Chondrocyte (in vitro differentiated cells): ENCODE data around the gene MS4A8. TPM values are rescaled to one million over a fixed set of nuclear protein-coding genes. Genes with fewer than 3 reads are reported as not detected.

Experiments used
- DNase-seq: peaks from one replicate; pipeline ENCODE4 v3.0.0; 2021; ENCODE audit warnings: mixed read lengths, low spot score
- H3K27ac Mint-ChIP-seq: one replicate; pipeline ENCODE4 v1.8.0; 2021; ENCODE audit warnings: mild to moderate bottlenecking, moderate library complexity, mixed read lengths; ENCODE audit not compliant: unreplicated experiment
- H3K27me3 Mint-ChIP-seq: 2 replicates; pipeline ENCODE4 v1.8.0; 2021; ENCODE audit warnings: low read depth, mixed read lengths
- H3K36me3 Mint-ChIP-seq: 2 replicates; pipeline ENCODE4 v1.8.0; 2021; ENCODE audit warnings: low read depth, mixed read lengths
- H3K4me1 Mint-ChIP-seq: 2 replicates; pipeline ENCODE4 v1.8.0; 2021; ENCODE audit warnings: low read depth, mild to moderate bottlenecking, mixed read lengths
- H3K4me3 Mint-ChIP-seq: one replicate; pipeline ENCODE4 v1.8.0; 2021; ENCODE audit warnings: mild to moderate bottlenecking, moderate library complexity, mixed read lengths; ENCODE audit not compliant: unreplicated experiment
- H3K9me3 Mint-ChIP-seq: 2 replicates; pipeline ENCODE4 v1.8.0; 2021; ENCODE audit warnings: low read depth, mixed read lengths
- total RNA-seq: library from RNA; stranded (reverse); gene quantifications from 3 replicates; pipeline ENCODE4 v1.2.1, GENCODE V29; 2021
- TF ChIP-seq, protein P1 (sequence below): fragments of 200-600 bp; sonication (generic); IDR thresholded peaks from 2 replicates; pipeline ENCODE4 v1.5.0; 2021; ENCODE audit warnings: antibody characterized with exemption, mild to moderate bottlenecking, moderate library complexity

MS4A8 gene
- total RNA-seq, 1 donor from 2014 or later = not detected

GRCh38 chr11:60763692-60764369 is 64.4 kb downstream of the MS4A8 start:
- H3K9me3 Mint-ChIP-seq = no peaks in the 10 kb centered on the region
- H3K4me1 Mint-ChIP-seq = no peaks in the 10 kb centered on the region
- H3K27ac Mint-ChIP-seq = no peak overlapping the region
- DNase-seq = no peak
- TF ChIP-seq, protein P1, sequence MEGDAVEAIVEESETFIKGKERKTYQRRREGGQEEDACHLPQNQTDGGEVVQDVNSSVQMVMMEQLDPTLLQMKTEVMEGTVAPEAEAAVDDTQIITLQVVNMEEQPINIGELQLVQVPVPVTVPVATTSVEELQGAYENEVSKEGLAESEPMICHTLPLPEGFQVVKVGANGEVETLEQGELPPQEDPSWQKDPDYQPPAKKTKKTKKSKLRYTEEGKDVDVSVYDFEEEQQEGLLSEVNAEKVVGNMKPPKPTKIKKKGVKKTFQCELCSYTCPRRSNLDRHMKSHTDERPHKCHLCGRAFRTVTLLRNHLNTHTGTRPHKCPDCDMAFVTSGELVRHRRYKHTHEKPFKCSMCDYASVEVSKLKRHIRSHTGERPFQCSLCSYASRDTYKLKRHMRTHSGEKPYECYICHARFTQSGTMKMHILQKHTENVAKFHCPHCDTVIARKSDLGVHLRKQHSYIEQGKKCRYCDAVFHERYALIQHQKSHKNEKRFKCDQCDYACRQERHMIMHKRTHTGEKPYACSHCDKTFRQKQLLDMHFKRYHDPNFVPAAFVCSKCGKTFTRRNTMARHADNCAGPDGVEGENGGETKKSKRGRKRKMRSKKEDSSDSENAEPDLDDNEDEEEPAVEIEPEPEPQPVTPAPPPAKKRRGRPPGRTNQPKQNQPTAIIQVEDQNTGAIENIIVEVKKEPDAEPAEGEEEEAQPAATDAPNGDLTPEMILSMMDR = no peak
- peaks cover 51% of the 10 kb centered on the region for H3K27me3 Mint-ChIP-seq
- H3K4me3 Mint-ChIP-seq = no peak overlapping the region
- no peaks in the 10 kb centered on the region for H3K36me3 Mint-ChIP-seq

DNA sequence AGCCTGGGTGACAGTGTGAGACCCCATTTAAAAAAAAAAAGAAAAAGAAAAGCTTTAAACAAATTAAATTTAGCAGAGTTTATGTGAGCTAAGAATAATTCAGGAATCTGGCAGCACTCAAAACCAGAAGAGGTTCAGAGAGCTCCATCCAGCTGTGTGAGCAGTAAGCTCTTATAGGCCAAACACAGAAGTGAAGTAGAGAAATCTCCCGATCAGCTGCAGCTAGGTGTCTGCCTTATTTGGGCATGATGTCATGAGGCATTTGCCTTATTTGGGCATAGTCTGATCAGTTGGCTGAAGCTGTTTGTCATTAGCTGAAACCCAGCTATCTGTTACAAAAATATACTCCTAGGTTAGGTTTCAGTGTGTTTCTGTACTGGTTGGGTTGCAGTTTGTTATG is 65.5 kb downstream of the MS4A8 start:
- TF ChIP-seq, protein P1 = no peak
- no peak overlapping the region for H3K27ac Mint-ChIP-seq
- no peaks in the 10 kb centered on the region for H3K36me3 Mint-ChIP-seq
- H3K4me3 Mint-ChIP-seq = no peak overlapping the region
- DNase-seq = no peak
- H3K27me3 Mint-ChIP-seq = peaks cover 44% of the 10 kb centered on the region
- no peaks in the 10 kb centered on the region for H3K9me3 Mint-ChIP-seq
- H3K4me1 Mint-ChIP-seq = no peaks in the 10 kb centered on the region

- Mint-ChIP-seq H3K4me1 (no peaks in the 10 kb centered on the region), H3K36me3 (no peaks in the 10 kb centered on the region), H3K4me3 (no peak overlapping the region), H3K27me3 (peaks cover 39% of the 10 kb centered on the region), H3K9me3 (no peaks in the 10 kb centered on the region), H3K27ac (no peak overlapping the region)
- TF ChIP-seq, protein P1 = no peak
- DNase-seq = no peak
These were observed 65.9 kb downstream of the MS4A8 start for GRCh38 chr11:60765355-60765754.

Other genes with a start within 250 kb of the MS4A8 start
- not detected in 3 replicates for gene MS4A1, start 243.8 kb upstream of the MS4A8 start, total RNA-seq
- gene MS4A12, start 206.8 kb upstream of the MS4A8 start, total RNA-seq = not detected in 3 replicates
- not detected in 3 replicates for gene MS4A13, start 184.2 kb upstream of the MS4A8 start, total RNA-seq
- not detected in 3 replicates for gene MS4A18, start 25.1 kb downstream of the MS4A8 start, total RNA-seq
- not detected in 3 replicates for gene MS4A15, start 57.3 kb downstream of the MS4A8 start, total RNA-seq
- not detected in 3 replicates for gene MS4A10, start 85.7 kb downstream of the MS4A8 start, total RNA-seq
- 16.6 to 18.6 TPM (median 17.7 TPM) in 3 replicates for gene CCDC86, start 142.5 kb downstream of the MS4A8 start, total RNA-seq
- 0.12 TPM in 1 of 3 replicates, not detected in the others for gene PTGDR2, start 156.3 kb downstream of the MS4A8 start, total RNA-seq
- gene ZP1, start 167.9 kb downstream of the MS4A8 start, total RNA-seq = 0.40 to 0.49 TPM in 2 of 3 replicates, not detected in the other
- 48.4 to 51.3 TPM (median 48.6 TPM) in 3 replicates for gene PRPF19, start 207.0 kb downstream of the MS4A8 start, total RNA-seq
- 97.0 to 124 TPM (median 104 TPM) in 3 replicates for gene TMEM109, start 214.5 kb downstream of the MS4A8 start, total RNA-seq
- 41.3 to 72.0 TPM (median 69.8 TPM) in 3 replicates for gene TMEM132A, start 224.8 kb downstream of the MS4A8 start, total RNA-seq